NCI-H1417 treated with DMSO at 0.1 percent for 48 hours (cell line): ENCODE results near the gene HOGA1.
"Not testable (repeated sequence)": the region's sequence is repeated elsewhere in the genome, so short reads cannot be mapped to it uniquely, and the experiment has no call there.

Experiments
- DNase-seq: peaks from one replicate; lab custom pipeline; 2025; lab: John Stamatoyannopoulos, UW

HOGA1 gene

DNA sequence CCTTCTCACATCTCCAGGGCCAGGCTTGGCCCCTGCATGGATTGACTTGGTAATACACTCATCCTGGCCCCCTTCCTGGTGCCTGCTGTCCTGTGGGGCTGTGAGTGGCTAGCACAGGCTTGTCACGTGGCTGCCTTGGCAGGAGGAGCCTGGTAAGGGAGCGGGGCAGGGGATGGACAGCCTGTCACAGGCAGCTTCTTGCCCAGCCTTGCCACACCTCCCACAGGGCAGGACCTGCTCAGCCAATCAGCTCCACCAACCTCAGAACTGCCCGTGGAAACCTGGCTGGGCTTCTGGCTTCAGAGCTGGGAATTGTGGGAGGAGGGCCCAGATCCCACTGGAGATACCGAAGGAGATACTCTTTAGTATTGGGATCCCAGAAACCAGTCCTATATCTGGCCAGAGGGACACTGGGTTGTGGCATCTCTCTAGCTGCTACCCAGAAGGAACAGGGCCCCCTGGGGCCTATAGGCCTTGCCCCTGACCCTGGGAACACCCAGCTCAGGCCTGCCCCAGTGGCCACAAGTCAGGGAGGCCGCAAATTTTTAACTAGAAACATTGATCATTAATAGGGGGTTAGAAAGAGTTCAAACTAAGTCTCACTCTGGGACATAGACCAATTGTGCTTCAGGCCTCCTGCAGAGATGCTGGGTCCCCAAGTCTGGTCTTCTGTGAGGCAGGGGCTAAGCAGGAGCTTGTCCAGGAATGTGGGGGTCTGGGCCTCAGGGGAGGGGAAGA lies at the start of gene HOGA1:
Gene HOGA1 (plus strand): TSS at position 330 of the 738 bp plus-strand sequence. CDS start 315 bp downstream, at position 645.
- no peak for DNase-seq

- no peak for DNase-seq
These were observed 49.3 kb upstream of the HOGA1 start for GRCh38 chr10:97534746-97535367.

DNA sequence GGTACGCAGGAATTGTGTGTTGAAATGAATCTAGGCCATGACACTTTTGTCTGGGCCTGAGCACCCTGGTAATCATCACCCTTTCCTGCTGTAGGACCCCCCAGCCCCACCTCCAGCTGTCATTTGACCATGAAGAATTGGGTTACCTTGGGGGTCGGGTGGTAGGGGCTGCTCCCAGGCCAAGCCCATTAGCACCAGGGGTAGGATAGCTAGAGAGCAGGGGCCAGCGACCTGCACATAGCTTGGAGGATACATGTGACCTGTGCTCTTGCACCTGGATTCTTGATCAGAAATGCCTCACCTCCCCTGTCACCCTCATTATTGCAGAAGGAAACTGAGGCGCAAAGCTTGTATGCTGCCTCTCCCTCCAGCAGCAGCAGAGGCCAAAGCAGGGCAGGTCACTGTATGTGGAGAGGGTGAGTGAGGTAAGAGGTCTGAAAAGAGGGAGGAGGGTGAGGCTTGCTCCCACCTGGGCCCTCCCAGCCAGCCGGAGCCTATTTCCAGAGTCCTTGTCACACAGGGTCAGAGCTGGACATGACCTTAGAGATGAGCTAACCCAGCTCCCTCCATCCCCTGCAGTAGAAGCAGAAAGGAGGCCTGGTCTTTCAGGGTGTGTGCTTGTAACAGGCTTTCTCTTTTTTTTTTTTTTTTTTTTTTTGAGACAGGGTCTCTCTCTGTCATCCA lies 46.9 kb upstream of the HOGA1 start:
- no peak for DNase-seq

GRCh38 chr10:97538411-97538810 lies 45.8 kb upstream of the HOGA1 start:
- DNase-seq = no peak

GRCh38 chr10:97538839-97539238 lies 45.4 kb upstream of the HOGA1 start:
- no peak for DNase-seq

DNA sequence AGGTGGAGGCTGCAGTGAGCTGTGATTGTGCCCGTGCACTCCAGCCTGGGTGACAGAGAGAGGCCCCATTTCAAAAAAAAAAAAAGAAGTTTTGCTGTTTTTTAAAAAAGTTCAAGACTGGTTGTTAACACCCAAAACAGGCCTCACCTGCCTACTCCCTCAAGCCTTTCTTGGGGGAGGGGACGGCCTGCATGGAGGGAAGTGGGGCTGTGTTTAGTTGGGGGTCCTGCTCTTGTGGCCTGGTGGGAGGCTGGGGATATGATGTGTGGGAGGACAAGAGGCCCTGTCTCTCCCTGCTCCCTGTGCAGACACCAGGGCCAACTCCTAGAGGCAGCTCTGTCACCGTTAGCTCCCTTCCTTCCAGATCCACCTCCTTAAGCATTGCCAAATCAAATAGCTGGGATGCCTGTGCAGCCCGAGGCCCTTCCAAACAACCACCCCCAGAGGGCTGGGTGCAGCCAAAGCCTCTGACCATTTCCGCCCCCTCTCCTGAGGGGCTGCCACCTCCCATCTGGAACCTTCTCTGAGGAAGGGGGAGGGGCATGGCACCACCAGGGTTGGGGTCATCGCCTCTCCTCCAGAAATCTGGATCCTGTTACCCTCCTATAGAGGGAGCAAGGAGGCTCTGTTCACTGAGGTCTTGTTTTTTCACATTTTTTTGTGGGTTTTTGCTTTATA lies 44.5 kb upstream of the HOGA1 start:
- no peak for DNase-seq

GRCh38 chr10:97540669-97541500 lies 43.3 kb upstream of the HOGA1 start:
- no peak for DNase-seq

- DNase-seq = no peak
These were observed 41.8 kb upstream of the HOGA1 start for GRCh38 chr10:97542169-97543024.

DNA sequence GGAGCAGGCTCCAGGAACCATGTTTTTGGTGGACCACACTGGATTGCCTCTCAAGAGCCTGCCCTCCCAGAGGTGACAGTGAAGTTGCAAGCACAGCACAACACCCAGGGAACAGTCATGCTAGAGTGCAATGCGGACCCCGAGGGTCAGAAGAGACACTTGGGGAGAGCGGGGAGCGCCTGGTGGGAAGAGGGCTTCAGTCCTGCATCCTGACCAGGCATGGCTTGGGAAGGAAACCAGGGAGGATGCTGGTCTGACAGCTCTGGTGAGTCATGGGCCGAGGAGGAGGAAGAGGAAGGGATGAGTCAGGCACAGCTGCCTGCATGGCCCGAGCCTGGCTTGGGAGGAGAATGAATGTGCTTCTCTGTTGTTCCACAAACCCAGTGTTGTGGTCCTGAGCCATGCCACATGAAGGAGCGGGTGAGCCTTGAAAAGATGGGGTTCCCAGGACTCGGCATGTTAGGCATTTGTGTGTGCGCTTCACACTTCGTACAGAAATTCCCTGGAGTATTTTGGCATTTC lies 41.1 kb upstream of the HOGA1 start:
- no peak for DNase-seq

GRCh38 chr10:97546456-97547270 lies 37.5 kb upstream of the HOGA1 start:
- DNase-seq = no peak

GRCh38 chr10:97547271-97547600 lies 37.0 kb upstream of the HOGA1 start:
- no peak for DNase-seq

DNA sequence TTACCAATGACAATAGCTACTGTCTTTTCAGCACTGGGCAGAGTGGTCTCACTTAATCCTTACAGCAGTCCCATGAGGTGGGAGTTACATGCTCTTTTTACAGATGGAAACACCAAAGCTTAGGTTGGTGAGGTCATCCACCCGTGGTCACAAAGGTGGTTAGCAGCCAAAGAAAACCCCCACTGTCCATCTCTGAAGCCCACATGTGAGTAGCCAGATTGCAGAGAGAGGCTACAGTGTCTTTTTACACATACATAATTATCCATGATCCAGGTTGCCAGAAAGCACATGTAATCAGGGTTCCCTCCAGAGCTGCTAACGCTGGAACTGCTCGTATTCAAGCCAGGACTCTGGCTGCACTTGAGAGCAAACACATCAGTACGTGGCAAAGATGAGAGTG lies 36.2 kb upstream of the HOGA1 start:
- no peak for DNase-seq

DNA sequence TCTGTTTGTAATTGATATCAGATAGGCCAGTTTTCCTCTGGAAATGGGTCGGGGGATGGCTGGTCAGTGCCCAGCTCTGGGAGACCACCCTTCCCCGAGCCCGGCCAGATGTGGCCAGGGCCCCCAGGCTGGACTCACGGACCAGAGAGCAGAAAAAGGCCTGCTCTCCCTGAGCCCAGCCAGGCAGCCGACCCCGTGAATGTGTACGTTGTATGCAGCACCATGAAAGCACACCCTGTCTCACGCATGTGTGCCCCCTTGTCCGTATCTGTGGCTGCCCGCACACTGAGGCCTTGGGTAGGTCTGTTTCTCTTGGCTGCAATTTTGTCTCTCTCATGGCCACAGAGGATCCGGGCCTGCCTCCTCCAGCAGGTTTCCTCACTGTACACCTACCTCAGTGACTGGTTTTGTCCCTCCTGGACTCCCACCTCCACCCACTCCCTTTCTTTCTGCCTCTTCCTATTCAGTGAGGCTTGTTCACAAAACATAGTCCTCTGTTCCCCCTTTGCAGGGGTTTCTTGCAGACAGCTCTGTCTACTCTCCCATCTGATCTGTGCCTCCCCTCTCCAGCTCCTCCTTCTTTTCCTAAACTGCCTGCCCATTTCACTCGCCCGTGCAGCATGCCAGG lies 35.2 kb upstream of the HOGA1 start:
- DNase-seq = no peak

GRCh38 chr10:97549587-97550322 lies 34.4 kb upstream of the HOGA1 start:
- no peak for DNase-seq

- DNase-seq = no peak
These were observed 33.6 kb upstream of the HOGA1 start for GRCh38 chr10:97550336-97551149.

GRCh38 chr10:97551271-97551670 lies 32.9 kb upstream of the HOGA1 start:
- DNase-seq = no peak

DNA sequence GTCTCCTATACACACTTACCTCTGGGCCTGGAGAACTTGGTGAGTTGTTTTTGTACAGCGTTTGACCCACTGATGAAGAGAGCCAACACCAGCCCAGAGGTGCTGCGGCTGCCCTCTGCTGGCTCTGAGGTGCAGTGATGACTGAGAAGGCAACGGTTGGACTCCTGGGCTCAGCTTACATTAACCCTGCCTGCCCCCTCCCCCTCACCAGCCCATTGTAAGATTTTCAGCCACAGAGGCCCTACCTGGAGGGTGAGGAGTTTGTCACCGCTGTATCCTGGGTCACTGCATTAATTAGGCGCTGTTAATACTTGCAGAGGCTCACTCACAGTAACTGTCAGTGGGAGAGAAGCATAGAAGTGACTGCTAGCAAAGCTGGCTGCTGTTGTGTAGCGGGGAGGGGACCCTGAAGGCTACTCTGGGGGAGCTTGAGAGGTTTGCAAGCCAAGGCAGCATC lies 30.6 kb upstream of the HOGA1 start:
- no peak for DNase-seq

DNA sequence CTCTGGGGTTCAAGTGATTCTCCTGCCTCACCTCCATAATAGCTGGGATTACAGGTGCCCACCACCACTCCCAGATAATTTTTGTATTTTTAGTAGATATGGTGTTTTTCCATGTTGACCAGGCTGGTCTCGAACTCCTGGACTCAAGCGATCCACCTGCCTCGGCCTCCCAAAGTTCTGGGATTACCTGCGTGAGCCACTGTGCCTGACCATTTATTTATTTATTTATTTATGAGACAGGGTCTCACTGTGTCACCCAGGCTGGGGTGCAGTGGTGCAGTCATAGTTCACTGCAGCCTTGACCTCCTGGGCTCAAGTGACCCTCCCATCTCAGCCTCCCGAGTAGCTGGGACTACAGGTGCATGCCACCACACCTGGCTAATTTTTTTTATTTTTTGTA lies 29.9 kb upstream of the HOGA1 start:
- DNase-seq = not testable (repeated sequence)
